K562 (cell line): Measurements from ENCODE around the gene EML2. TPM values are rescaled to one million over a fixed set of nuclear protein-coding genes. Genes with fewer than 3 reads are reported as not detected.

Experiments
- ARNT ChIP-seq, 2 experiments: fragments of 450-650 bp; IDR thresholded peaks; 2 replicates each; pipeline ENCODE4 v1.6.1; 2016; ENCODE audit warnings: mild to moderate bottlenecking in 1 of 2
- BRD9 ChIP-seq: fragments of 450-650 bp; IDR thresholded peaks from 2 replicates; pipeline ENCODE4 v1.6.1; 2018; ENCODE audit warnings: low read depth; ENCODE audit not compliant: partially characterized antibody
- E2F3 ChIP-seq: fragments of 250-450 bp; sonication (Bioruptor Pico); IDR thresholded peaks from 2 replicates; pipeline ENCODE4 v1.4.0; 2020; ENCODE audit warnings: mild to moderate bottlenecking
- FOSL1 ChIP-seq: fragments of 200-800 bp; sonication (Bioruptor generic); conservative IDR thresholded peaks from 2 replicates; pipeline ENCODE4 v1.6.1; 2016; ENCODE audit warnings: missing genetic modification characterization, missing compliant biosample characterization
- GTF2B ChIP-seq: IDR thresholded peaks from 2 replicates; pipeline ENCODE4 v1.6.1; 2011; ENCODE audit not compliant: insufficient read length; ENCODE audit errors: extremely low read depth
- KAT2B ChIP-seq: IDR thresholded peaks from one replicate; pipeline ENCODE4 v1.6.1; 2012; ENCODE audit warnings: low read depth, mild to moderate bottlenecking, control low read depth, inconsistent platforms, low read length, moderate library complexity
- KLF6 ChIP-seq: fragments of 250-450 bp; sonication (Bioruptor Pico); IDR thresholded peaks from 2 replicates; pipeline ENCODE4 v1.4.0; 2020; ENCODE audit warnings: mild to moderate bottlenecking, moderate library complexity, borderline replicate concordance
- NCOA6 ChIP-seq: fragments of 450-650 bp; IDR thresholded peaks from 2 replicates; pipeline ENCODE4 v1.6.1; 2017; ENCODE audit warnings: mild to moderate bottlenecking
- NR2C2 ChIP-seq, 2 experiments: fragments of 200-800 bp in 1 of 2; sonication (Bioruptor generic) in 1 of 2; sonication (generic) in 1 of 2; formaldehyde crosslinking in 1 of 2; IDR thresholded peaks; 2 replicates each; pipeline versions ENCODE4 v1.6.1 to v1.8.0; 2016 to 2022; ENCODE audit warnings: mild to moderate bottlenecking in 1 of 2, missing compliant biosample characterization in 1 of 2, missing genetic modification characterization in 1 of 2, missing genetic modification reagents in 1 of 2
- POU5F1 ChIP-seq: fragments of 150-350 bp; IDR thresholded peaks from 2 replicates; pipeline ENCODE4 v1.6.1; 2014; ENCODE audit warnings: borderline replicate concordance, low read length, low read depth, mild to moderate bottlenecking; ENCODE audit not compliant: partially characterized antibody
- STAT5A ChIP-seq: IDR thresholded peaks from 2 replicates; pipeline ENCODE4 v1.6.1; 2012; ENCODE audit warnings: low read length, inconsistent platforms, borderline replicate concordance
- SUPT5H ChIP-seq: fragments of 450-650 bp; IDR thresholded peaks from 2 replicates; pipeline ENCODE4 v1.6.1; 2016
- TAF7 ChIP-seq: fragments of 450-650 bp; IDR thresholded peaks from 2 replicates; pipeline ENCODE4 v1.6.1; 2016; ENCODE audit warnings: missing genetic modification characterization, missing compliant biosample characterization
- TAL1 ChIP-seq: fragments of 450-650 bp; IDR thresholded peaks from 2 replicates; pipeline ENCODE4 v1.6.1; 2016; ENCODE audit warnings: mild to moderate bottlenecking
- TCF3 ChIP-seq: sonication (generic); formaldehyde crosslinking; IDR thresholded peaks from 2 replicates; pipeline ENCODE4 v1.4.0; 2020; ENCODE audit warnings: mild to moderate bottlenecking, missing genetic modification reagents
- ZFP36 ChIP-seq: fragments of 150-350 bp; IDR thresholded peaks from 2 replicates; pipeline ENCODE4 v1.6.1; 2018; ENCODE audit warnings: low read length, low read depth; ENCODE audit not compliant: partially characterized antibody
- ZNF140 ChIP-seq: fragments of 250-450 bp; sonication (Bioruptor Pico); IDR thresholded peaks from 2 replicates; pipeline ENCODE4 v1.8.0; 2021; ENCODE audit warnings: moderate library complexity, mild to moderate bottlenecking, inconsistent platforms
- ZNF282 ChIP-seq: sonication (generic); formaldehyde crosslinking; IDR thresholded peaks from 2 replicates; pipeline ENCODE4 v1.8.1; 2023; ENCODE audit warnings: missing genetic modification reagents
- ZNF311 ChIP-seq: fragments of 250-450 bp; sonication (Bioruptor Pico); IDR thresholded peaks from 2 replicates; pipeline ENCODE4 v1.4.0; 2020; ENCODE audit warnings: mild to moderate bottlenecking, moderate library complexity
- ZNF41 ChIP-seq: fragments of 250-450 bp; sonication (Bioruptor Pico); conservative IDR thresholded peaks from 2 replicates; pipeline ENCODE4 v1.4.0; 2020; ENCODE audit warnings: mild to moderate bottlenecking
- ZNF561 ChIP-seq: fragments of 450-650 bp; formaldehyde crosslinking; conservative IDR thresholded peaks from 2 replicates; pipeline ENCODE4 v1.4.0; 2020; ENCODE audit warnings: mild to moderate bottlenecking, moderate library complexity
- polyA plus RNA-seq, 8 experiments: library from polyadenylated mRNA; depleted of rRNA in 4 of 8; stranded (reverse) in 5 of 8; unstranded in 3 of 8; fragments of >200 nt; fragmentation: Nextera tagmentation in 2 of 8; fragmentation: Illumina TruSeq in 1 of 8; extraction: Ambion mirVana in 2 of 8; extraction: Trizol in 1 of 8; gene quantifications; 2 replicates each; pipeline versions ENCODE4 v1.2.1 to v1.2.3, GENCODE V29; 2011 to 2014; ENCODE audit warnings: inconsistent platforms in 1 of 8, missing spikeins in 1 of 8
- total RNA-seq, 7 experiments: library from RNA; depleted of rRNA in 6 of 7; stranded (reverse); fragments of >200 nt in 6 of 7; fragmentation: Illumina TruSeq in 2 of 7; extraction: Trizol in 2 of 7; gene quantifications; 2 replicates each; pipeline versions ENCODE4 v1.2.1 to v1.2.3, GENCODE V29; 2011 to 2021; ENCODE audit warnings: low replicate concordance in 1 of 7
- TF ChIP-seq, protein P1 (sequence below): fragments of 250-450 bp; sonication (Bioruptor Pico); IDR thresholded peaks from 2 replicates; pipeline ENCODE4 v1.5.0; 2020; ENCODE audit warnings: mild to moderate bottlenecking
- TF ChIP-seq, protein P2 (sequence below): sonication (generic); formaldehyde crosslinking; IDR thresholded peaks from 2 replicates; pipeline ENCODE4 v1.8.0; 2022; ENCODE audit warnings: mild to moderate bottlenecking, missing genetic modification reagents

The EML2 gene
- total and polyA plus RNA-seq, 9 of the 15 experiments (the other 6 are each of a cell fraction or from before 2014, with no cell fraction given), result 2.6 to 69.6 (median 24.8) TPM

DNA sequence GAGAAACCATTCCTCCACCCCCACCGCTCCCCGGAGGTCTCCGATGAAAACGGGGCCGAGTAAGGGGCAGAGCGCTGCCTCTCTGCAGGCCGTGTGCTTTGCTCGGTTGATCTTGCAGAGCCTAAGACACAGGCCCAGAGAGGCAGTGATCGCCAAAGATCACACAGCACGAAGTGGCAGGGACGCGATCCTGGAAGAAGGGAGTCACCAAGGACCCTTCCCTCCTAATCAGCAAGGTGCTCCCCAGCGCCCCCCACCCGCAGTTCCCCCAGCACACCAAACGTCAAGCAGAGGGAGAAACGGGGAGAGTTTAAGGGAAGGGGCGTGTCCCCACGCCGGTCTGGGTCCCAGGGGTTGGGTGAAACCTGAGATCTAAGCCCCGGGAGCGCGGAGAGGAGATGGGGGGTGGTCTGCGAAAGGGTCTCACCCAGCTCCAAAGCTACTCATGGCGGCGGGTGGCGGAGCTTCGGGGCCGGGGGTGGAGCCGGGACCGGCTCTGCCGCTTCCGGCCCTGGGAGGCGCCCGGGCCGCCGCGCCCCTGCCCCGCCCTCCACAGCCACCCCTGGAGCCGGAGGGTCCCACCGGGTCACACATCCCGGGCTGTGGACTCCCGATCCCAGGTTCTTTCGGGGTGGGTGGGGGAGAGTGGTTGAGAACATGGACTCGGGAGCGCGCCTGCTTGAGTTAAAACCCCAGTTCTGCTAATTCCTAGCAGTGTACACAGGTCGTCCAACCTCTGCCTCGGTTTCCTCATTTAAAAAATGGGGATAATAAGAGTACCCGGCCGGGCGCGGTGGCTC, at the start of gene EML2 (continued):
- TF ChIP-seq, protein P1, sequence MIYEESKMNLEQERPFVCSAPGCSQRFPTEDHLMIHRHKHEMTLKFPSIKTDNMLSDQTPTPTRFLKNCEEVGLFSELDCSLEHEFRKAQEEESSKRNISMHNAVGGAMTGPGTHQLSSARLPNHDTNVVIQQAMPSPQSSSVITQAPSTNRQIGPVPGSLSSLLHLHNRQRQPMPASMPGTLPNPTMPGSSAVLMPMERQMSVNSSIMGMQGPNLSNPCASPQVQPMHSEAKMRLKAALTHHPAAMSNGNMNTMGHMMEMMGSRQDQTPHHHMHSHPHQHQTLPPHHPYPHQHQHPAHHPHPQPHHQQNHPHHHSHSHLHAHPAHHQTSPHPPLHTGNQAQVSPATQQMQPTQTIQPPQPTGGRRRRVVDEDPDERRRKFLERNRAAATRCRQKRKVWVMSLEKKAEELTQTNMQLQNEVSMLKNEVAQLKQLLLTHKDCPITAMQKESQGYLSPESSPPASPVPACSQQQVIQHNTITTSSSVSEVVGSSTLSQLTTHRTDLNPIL (CRISPR knock-in tag), result no peak
- TF ChIP-seq ARNT (IDR thresholded peaks at IDR 0.05) (no peak), ZNF140 (CRISPR knock-in tag) (no peak), BRD9 (peak; percentile 39), NCOA6 (no peak), ZNF41 (CRISPR knock-in tag) (no peak), STAT5A (no peak), TAF7 (tag) (no peak), ZNF282 (CRISPR knock-in tag) (no peak), KAT2B (no peak), E2F3 (CRISPR knock-in tag) (no peak), NR2C2 (CRISPR knock-in tag; IDR thresholded peaks at IDR 0.05) (no peak), NR2C2 (tag; IDR thresholded peaks at IDR 0.05) (no peak; the same call in 1 of the 2 replicates), ZNF561 (CRISPR knock-in tag) (no peak), POU5F1 (no peak), TAL1 (no peak), FOSL1 (tag) (0 out of 2 replicates have a peak, but pooled peaks have one; percentile 25), ZNF311 (no peak), GTF2B (no peak), KLF6 (CRISPR knock-in tag) (no peak), ZFP36 (peak; percentile 92), SUPT5H (peak; percentile 42; the same call in 1 of the 2 replicates), TCF3 (CRISPR knock-in tag) (no peak)
- TF ChIP-seq, protein P2, sequence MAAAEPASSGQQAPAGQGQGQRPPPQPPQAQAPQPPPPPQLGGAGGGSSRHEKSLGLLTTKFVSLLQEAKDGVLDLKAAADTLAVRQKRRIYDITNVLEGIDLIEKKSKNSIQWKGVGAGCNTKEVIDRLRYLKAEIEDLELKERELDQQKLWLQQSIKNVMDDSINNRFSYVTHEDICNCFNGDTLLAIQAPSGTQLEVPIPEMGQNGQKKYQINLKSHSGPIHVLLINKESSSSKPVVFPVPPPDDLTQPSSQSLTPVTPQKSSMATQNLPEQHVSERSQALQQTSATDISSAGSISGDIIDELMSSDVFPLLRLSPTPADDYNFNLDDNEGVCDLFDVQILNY (CRISPR knock-in tag), result no peak
